NB4 (cell line): ENCODE measurements around the gene EFCC1.

ENCODE experiments used
- DNase-seq: peaks from one replicate; pipeline ENCODE4 v3.0.0; 2010; ENCODE audit warnings: low read depth
- H3K4me3 ChIP-seq: one replicate; pipeline ENCODE4 v1.5.1; 2011; ENCODE audit warnings: mild to moderate bottlenecking, low read depth, low read length, moderate library complexity
- MYC ChIP-seq: IDR thresholded peaks from 2 replicates; pipeline ENCODE4 v1.6.1; 2011; ENCODE audit warnings: low read depth, low read length
- POLR2A ChIP-seq: IDR thresholded peaks from 2 replicates; pipeline ENCODE4 v1.6.1; 2011; ENCODE audit warnings: mild to moderate bottlenecking; ENCODE audit not compliant: insufficient read length; ENCODE audit errors: extremely low read depth
- TF ChIP-seq, protein P1 (sequence below): IDR thresholded peaks from one replicate; pipeline ENCODE4 v1.5.1; 2012; ENCODE audit warnings: low read depth, low read length
- TF ChIP-seq, protein P2 (sequence below): IDR thresholded peaks from 2 replicates; pipeline ENCODE4 v1.6.1; 2011; ENCODE audit warnings: low read depth, low read length

EFCC1 gene, protein sequence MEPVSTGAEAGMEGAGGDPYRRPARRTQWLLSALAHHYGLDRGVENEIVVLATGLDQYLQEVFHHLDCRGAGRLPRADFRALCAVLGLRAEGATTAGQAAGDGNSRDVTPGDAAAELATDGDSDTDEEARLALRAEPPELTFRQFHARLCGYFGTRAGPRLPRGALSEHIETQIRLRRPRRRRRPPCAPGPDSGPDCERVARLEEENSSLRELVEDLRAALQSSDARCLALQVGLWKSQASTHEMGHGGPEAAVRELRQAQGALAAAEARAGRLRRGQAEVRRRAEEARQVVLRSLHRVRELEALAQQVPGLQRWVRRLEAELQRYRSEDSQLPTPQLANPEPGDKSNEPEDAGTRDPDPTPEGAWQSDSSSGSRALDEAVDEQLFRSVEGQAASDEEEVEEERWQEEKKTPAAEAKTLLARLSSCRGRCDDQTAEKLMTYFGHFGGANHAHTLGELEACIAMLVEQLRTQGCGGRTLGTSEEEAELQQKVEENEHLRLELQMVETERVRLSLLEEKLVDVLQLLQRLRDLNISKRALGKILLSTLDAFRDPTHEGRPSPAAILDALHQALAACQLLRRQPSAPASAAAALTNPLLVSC

DNA sequence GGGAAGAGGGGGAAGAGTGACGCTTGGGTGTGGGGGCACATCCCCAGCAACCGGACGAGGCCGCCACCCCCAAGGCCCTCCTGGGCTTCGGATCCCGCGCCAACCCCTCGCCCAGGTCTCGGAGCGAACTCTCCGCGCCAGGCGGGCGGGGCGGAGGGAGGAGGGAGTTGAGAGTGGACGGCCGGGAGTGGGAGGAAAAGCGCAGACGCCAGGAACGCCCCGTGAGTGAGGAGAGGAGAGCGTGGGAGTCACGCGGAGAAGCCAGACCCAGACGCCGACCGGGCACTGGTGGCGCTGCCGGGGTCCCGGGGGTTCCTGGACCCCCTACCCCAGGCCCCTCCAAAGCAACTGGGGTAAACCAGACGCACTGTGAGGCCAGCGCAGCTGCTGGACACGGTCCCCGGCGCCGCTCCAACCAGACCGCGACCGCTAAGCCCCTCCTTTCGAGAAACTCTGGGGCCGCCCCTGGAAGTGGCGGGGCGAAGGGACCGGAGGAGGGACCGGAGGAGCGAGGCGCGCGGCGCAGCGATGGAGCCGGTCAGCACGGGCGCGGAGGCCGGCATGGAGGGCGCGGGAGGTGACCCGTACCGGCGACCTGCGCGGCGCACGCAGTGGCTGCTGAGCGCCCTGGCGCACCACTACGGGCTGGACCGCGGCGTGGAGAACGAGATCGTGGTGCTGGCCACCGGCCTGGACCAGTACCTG is at the start of gene EFCC1:
Gene EFCC1 (plus strand): TSS at position 204 of the 705 bp plus-strand sequence. CDS start 325 bp downstream, at position 529.
- TF ChIP-seq MYC = no peak
- TF ChIP-seq POLR2A = no peak
- TF ChIP-seq, protein P1, sequence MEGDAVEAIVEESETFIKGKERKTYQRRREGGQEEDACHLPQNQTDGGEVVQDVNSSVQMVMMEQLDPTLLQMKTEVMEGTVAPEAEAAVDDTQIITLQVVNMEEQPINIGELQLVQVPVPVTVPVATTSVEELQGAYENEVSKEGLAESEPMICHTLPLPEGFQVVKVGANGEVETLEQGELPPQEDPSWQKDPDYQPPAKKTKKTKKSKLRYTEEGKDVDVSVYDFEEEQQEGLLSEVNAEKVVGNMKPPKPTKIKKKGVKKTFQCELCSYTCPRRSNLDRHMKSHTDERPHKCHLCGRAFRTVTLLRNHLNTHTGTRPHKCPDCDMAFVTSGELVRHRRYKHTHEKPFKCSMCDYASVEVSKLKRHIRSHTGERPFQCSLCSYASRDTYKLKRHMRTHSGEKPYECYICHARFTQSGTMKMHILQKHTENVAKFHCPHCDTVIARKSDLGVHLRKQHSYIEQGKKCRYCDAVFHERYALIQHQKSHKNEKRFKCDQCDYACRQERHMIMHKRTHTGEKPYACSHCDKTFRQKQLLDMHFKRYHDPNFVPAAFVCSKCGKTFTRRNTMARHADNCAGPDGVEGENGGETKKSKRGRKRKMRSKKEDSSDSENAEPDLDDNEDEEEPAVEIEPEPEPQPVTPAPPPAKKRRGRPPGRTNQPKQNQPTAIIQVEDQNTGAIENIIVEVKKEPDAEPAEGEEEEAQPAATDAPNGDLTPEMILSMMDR = no peak
- TF ChIP-seq, protein P2, sequence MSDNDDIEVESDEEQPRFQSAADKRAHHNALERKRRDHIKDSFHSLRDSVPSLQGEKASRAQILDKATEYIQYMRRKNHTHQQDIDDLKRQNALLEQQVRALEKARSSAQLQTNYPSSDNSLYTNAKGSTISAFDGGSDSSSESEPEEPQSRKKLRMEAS = no peak
- H3K4me3 ChIP-seq = no peak within 1 kb of the TSS
- DNase-seq = no peak

DNA sequence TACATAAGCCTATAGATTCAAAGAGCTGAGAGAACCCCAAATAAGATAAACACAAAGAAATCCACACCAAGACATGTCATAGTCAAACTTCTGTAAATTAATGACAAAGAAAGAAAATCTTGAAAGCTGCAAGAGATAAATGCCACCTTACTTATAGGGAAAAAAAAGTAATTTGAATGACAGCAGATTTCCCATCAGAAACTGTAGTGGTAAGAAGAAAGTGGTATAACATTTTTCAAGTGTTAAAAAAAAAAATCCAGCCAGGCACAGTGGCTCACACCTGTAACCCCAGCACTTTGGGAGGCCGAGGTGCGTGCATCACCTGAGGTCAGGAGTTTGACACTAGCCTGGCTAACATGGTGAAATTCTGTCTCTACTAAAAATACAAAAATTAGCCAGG is 44.7 kb upstream of the EFCC1 start:
- TF ChIP-seq, protein P1 = no peak
- no peak for TF ChIP-seq MYC
- TF ChIP-seq POLR2A = no peak
- TF ChIP-seq, protein P2 = no peak
- DNase-seq = no peak
- H3K4me3 ChIP-seq = no peak overlapping the region

DNA sequence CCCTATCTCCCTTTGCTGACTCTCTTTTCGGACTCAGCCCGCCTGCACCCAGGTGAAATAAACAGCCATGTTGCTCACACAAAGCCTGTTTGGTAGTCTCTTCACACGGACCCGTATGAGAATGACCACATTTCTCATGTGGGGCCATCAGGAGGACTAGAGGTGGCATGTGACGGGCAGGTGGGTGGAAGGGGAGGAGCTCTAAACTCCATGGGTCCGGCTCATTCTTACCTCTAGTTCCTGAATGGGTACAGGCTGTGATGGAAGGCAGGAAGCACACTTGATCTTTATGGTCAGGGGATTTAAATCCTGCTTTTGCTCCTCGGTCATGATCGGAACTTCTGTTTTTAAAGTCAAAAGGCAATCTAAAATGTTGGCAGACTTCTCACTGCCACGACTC is 35.8 kb upstream of the EFCC1 start:
- TF ChIP-seq, protein P1 = no peak
- TF ChIP-seq POLR2A (no peak), MYC (no peak)
- TF ChIP-seq, protein P2 = no peak
- no peak for DNase-seq
- H3K4me3 ChIP-seq = no peak overlapping the region

DNA sequence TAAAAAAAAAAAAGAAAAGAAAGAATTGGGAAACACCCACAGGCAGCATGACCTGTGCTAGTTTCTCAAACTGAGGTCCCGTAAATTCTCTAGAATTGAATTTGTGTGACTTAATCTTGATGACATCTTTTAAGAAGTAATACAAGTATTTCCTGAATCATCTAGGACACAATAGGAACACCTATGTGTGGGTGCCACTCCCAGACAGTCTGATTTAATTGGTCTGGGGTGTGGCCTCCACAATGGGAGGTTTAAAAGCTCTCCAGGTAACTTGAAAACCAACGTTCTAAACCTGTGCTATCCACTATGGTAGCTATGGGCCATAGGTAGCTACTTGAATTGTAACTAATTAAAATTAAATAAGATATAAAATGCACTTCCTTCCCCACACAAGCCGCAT is 35.3 kb upstream of the EFCC1 start:
- H3K4me3 ChIP-seq = no peak overlapping the region
- TF ChIP-seq MYC (no peak), POLR2A (no peak)
- TF ChIP-seq, protein P2 = no peak
- TF ChIP-seq, protein P1 = no peak
- DNase-seq = no peak

DNA sequence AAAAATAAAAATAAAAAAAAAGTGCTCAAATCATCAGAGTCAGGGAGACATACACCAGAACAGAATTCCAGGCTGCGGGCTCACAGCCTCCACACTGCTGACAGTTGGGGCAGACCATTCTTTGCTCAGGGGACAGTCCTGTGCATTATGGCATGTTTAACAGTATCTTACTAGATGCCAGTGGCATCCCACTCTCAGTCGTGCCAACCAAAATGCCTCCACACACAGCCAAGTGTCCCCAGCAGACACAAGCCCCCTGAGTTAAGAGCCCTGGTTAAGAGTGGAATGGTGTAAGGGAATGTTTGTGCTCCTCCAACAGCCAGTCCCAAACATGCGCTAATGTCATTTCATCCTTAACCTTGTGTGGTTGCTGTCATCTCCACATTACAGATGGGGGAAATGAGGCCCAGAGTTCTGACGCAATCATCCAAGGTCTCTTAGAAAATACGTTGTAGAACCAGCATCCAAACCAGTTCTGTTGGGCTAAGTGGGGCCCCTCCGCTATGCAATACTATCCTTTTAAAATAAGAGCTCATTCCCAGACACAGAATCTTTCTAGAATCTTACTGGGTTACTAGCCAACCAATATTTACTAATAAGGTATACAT is 33.3 kb upstream of the EFCC1 start:
- TF ChIP-seq MYC (no peak), POLR2A (no peak)
- TF ChIP-seq, protein P2 = no peak
- TF ChIP-seq, protein P1 = no peak
- no peak overlapping the region for H3K4me3 ChIP-seq
- peak; percentile 28 for DNase-seq
